GM18505 (cell line): ENCODE measurements around the gene DCLK2.
"Not testable (repeated sequence)": the region's sequence is repeated elsewhere in the genome, so short reads cannot be mapped to it uniquely, and the experiment has no call there.

Experiments used
- ATAC-seq: cut with Tn5 transposase; IDR thresholded peaks from one replicate; pipeline ENCODE4 v1.9.1; 2021; ENCODE audit not compliant: unreplicated experiment
- POLR2A ChIP-seq: IDR thresholded peaks from 4 replicates; pipeline ENCODE4 v1.6.1; 2011; ENCODE audit warnings: borderline replicate concordance; ENCODE audit not compliant: insufficient read depth, insufficient read length; ENCODE audit errors: extremely low read depth

Gene DCLK2

DNA sequence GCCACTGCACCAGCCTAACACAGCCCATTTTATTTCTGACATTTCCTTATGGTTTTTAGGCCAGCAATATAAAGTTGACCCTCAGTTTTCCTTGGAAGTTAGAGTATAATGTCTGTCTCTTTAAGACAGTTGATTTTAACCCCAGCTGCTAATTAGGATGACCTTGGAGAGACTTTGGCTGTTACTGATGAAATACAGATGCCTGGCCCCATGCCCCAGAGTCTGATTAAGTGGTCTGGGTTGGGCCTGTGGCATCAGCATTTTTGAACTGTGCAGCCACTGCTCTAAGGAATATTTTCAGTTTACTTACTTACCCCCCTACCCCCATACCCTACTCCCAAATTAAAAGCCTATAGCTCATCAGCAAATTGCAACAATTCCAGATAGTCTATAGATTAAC, 85.8 kb downstream of the DCLK2 start:
- no peak for TF ChIP-seq POLR2A
- ATAC-seq, result no peak

DNA sequence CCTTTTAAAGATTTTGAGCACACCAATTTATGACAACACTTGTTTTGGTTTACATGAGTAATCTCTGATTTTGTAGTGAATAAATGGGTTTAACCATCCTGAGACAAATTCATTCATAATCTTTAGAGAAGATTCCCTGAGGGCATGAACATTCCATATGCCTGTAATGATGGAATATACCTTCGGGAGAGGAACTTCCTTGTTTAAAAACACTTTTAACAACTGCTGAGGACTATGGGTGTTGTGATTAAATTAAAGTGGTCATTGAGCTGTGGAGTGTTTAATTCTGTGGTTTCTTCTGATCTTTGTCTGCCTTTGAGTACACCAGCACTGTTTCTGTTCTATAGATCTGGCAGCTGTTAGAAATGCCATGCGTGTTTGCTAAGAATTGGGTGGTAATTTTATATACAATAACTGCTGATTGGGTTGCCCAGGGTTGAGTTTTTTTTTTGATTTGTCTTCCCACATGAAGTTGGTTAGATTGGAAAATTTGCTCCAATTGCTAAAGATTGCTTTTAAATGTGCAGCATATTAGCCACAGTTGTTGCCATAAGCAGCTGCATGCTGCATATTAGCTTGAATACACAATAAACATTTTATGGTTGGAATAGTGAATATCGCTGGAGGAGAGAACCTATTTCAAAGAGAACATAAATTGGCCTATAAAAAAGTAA, 86.8 kb downstream of the DCLK2 start:
- no peak for ATAC-seq
- no peak for TF ChIP-seq POLR2A

DNA sequence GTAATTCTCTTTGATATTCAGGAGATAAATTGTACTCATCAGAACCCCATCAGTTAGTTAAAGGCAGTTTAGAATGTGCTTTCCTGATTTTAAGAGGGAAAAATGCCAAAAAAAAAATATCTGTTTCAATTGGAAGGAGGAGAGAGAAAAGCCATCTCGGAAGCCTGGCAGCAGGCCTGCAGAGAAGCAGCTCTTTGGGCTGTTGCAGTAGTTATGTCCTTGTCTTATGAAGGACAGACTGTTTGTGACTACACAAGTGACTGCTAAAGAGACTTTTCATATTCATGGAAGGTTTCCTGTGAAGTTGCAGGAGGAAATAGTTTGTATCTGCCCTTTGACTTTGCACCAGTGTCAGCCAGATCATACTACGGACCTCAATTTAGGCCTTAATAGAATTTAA, 88.8 kb downstream of the DCLK2 start:
- TF ChIP-seq POLR2A, result no peak
- ATAC-seq, result no peak

DNA sequence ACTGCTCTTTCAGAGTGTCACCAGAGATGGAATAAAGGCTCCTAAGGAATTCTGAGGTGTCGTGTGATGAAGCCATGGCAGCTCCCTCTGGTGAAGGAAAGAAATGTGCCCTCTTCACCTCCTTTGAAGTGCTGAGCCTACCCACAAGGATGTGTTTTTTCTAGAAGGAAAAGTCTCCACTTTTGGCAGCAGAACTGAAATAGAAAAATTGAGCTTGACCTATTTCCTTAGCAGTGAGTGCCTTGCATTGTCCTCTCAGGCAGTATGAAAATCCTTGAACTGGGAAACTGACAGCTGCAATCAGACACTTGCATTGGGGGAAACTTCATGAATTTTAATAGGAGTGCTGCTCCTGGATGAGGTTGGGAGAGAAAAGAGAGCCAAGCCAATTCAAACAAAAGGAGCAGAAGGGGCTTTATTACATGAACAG, 95.2 kb downstream of the DCLK2 start:
- no peak for ATAC-seq
- TF ChIP-seq POLR2A, result no peak

DNA sequence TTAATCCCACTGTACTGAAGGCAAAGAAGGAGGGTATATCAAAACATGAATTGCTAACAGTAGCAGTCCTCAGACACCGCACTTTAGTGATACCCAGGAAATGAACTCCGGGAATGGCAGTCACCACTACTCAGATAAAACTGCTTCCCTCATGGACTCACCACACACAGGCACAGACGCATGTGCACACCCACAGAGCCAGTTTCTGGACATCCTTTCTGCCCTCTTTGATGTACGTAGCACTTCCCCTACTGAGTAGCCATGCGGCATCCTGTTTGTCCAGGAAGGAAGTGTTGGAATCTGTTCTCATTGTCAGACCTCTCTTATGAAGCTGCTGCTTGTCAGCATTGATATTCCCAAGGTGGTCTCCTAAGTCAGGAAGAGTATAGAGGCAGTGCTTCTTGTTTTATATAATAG, 95.7 kb downstream of the DCLK2 start:
- no peak for ATAC-seq
- TF ChIP-seq POLR2A, result no peak

DNA sequence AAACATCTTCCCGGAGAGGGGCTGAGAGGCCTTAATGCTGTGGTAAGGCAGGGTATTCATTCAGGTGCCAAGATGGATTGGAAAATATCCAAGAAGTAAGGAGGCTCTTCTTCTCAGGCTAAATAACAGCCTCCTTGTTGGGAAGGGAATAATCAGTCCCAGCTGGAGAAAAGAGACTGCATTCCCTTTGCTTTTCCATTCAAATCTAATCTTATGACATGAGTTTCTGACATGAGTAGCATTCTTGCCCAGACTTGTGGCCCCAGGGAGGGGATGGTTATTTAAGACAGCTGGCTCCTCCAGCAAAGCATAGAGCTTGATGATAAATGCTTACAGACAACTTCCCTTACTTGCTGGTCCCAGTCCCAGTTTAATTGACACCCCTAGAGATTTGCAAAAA, 98.3 kb downstream of the DCLK2 start:
- no peak for TF ChIP-seq POLR2A
- no peak for ATAC-seq

DNA sequence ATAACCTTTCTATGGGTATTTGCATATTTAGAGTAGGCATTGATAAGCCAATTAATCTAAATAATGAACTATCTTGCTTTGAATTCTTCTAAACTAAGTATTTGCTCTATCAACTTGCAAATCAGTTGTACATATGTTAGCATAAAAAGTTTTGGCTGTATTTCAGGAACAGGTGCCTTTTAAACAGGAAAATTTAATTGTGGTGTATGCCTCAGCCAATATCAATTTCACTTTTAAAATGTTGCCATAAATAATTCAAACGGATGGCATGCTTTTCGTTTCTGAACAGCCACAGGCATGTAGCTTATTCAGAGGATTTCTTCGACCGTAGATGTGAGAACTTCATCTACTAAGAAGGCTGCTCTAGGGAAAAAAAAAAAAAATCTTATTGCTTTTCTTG, 99.9 kb downstream of the DCLK2 start:
- no peak for TF ChIP-seq POLR2A
- ATAC-seq, result no peak

DNA sequence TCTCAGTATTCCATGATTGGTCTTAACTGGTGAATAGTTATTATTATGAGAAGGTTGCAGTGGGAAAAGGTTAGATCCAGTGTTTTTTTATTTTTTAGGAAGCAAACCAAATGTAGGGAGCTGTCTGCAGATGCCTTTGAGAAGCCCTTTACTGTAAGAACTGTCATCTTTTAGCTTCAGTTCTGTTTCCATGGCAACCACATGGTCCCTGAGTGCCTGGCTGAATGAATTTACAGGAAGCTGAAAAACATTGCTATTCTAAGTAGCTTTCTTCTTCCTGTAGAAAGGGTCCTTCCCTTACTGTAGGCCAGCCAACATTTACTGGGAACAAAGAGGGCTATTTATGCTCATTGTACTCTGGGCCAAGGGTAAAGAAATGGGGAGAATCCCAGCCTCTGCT, 103.3 kb downstream of the DCLK2 start:
- no peak for TF ChIP-seq POLR2A
- no peak for ATAC-seq

DNA sequence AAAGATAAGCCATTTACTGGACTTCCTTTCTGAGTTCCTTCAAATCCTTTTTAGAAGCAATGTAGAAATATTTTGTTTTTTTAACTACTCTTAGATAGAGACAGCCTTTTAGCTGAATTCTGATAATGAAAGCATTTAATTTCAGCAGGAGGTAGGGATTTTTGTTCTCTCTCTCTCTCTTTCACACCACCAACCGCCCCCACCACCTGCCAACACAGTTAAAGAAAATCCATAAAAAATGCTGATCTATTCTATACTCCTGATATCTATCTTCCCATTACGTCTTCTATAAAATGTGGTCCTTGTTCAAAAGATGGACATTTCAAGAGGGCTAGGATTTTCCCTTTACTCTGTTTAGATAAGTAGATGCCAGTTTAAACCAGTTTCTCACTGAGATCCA, 104.5 kb downstream of the DCLK2 start:
- no peak for TF ChIP-seq POLR2A
- no peak for ATAC-seq

DNA sequence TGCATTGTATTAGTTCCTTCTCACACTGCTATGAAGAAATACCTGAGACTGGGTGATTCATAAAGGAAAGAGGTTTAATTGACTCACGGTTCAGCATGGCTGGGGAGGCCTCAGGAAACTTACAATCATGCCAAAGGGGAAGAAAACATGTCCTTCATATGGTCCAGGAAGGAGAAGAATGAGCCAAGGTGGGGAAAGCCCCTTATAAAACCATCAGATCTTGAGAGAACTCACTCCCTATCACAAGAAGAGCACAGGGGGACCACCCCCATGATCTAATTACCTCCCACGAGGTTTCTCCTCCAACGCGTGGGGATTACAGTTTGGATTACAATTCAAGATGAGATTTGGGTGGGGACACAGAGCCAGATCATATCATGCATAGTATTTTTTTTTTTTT, 106.8 kb downstream of the DCLK2 start:
- ATAC-seq, result not testable (repeated sequence)

DNA sequence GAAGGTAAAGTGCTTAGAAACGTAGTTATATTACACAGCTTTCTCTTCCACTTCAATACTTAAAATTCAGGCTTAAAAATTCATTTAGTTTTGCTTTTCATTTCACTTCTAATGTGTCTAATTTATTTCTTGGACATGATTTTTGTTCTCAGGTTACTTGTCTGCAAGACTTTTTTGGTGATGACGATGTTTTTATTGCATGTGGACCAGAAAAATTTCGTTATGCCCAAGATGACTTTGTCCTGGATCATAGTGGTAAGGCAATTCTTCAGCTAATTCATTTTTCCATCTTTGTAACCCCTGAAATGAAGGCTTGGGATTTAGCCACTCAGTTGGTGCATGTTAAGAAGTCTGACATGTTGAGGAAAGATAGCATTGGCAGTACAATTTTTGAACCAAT, 114.7 kb downstream of the DCLK2 start:
- no peak for ATAC-seq
- no peak for TF ChIP-seq POLR2A

DNA sequence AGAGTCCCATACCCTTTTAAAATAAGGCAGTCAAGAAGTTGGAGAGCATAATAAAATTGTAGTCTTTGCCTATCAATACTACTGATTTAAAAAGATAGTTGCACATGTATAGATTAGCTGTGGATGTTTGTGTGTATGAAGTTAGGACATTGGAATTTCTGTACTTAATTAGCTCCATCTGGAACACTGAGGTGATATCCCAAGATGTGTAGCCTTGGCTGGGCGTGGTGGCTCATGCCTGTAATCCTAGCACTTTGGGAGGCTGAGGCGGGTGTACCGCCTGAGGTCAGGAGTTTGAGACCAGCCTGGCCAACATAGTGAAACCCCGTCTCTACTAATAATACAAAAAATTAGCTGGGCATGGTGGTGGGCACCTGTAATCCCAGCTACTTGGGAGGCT, 119.0 kb downstream of the DCLK2 start:
- not testable (repeated sequence) for ATAC-seq

DNA sequence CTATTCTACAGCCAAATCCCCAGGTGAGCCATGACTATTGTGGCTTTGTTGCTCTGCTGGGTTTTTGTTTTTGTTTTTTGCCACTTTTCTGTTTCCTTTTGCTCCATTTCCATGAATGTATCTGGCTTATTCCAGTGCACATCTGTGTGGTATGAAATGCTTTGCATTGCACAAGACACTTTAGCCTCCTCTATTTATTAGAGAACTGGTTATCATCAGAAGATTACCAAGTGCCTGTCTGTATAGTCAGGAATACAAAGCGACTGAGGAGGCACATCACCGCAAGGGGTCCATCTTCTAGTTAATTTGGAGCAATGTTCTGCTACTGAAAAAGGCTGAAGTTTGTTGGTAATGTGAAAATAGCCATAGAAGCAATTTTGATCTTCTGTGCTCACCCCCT, 120.8 kb downstream of the DCLK2 start:
- no peak for TF ChIP-seq POLR2A
- ATAC-seq, result no peak

DNA sequence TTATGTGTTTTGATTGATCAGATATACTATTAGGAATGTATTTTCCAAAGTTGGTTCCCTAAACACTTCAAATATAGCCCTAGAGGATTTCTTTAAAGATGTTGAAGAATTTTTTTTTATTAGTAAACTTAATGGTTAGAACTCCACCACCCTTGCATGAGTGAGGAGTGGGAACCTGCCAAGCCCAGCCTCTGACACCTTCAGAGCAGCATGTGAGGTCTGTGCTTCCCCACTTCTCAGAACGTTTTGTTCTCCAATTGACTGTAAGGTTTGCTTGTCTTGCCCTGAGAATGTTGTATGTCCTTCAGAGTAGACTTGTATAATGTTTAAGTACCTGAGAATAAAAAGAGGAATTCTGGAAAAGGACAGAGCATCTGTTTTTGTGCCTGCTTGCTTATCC, 126.8 kb downstream of the DCLK2 start:
- no peak for TF ChIP-seq POLR2A
- no peak for ATAC-seq

DNA sequence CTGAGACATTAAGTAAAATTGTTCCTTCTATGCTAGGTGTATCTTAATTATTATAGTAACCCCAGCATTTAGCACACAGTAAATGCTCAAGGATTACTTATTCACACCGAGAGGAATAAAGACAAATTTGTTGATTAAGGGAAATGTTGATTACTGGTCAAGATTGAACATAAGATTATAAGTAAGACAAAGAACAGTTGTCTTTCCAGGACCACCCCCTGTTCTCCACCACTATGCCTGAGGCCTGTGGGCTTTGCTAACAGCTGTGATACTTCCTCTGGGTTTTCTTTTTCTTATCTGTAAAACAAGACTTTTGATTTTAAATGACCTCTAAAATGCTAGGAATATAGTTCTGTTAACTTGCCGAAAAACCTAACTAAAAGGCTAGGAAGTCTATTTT, 128.0 kb downstream of the DCLK2 start:
- no peak for TF ChIP-seq POLR2A
- no peak for ATAC-seq

DNA sequence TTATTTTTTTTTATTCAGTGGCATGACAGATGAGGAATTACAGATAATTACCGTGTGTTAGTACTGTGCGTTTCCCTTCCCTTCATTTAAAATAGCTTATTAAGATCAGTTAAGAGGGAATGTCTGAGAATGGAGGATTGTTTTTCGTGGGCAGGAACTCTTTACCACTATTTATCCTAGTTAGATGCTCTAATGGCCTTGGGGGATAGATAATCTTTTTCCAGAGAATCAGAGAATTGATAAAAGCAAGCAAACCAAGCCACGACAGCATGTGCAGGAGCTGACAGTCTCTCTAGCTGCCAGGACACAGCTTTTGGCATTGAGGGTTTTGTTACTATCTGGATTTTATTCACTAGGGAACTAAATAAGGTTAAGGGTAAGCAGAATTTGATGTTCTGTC, 128.7 kb downstream of the DCLK2 start:
- TF ChIP-seq POLR2A, result no peak
- no peak for ATAC-seq

DNA sequence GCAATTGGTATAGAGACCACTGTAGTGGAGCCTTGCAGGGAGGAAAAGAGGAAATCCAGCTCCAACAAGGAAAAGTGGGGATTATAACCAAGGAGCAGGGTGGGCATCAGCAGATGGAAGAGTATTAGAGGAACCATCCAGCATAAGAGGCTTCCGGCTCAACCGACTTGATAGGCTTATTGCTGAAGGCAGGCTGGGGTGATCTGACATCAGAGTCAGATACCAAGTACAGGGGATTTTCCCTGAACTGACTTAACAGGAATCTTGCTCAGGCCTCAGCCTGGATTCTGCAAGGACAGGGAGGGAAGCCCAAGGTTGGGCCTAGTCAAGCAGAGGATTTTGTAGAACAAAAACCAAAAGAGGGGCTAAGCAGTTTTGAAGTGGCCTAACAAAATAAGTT, 129.6 kb downstream of the DCLK2 start:
- ATAC-seq, result no peak
- no peak for TF ChIP-seq POLR2A
